COLO829 (cell line): ENCODE results near the gene GTF2F2.

Source experiments
- DNase-seq: peaks from one replicate; pipeline ENCODE4 v3.0.0; 2012; ENCODE audit warnings: low spot score

GTF2F2 gene

GRCh38 chr13:45122941-45123340, 2.6 kb downstream of the GTF2F2 start:
- no peak for DNase-seq

GRCh38 chr13:45132369-45133064, 12.2 kb downstream of the GTF2F2 start:
- no peak for DNase-seq

GRCh38 chr13:45133396-45134118, 13.2 kb downstream of the GTF2F2 start:
- no peak for DNase-seq

GRCh38 chr13:45136741-45137504, 16.6 kb downstream of the GTF2F2 start:
- no peak for DNase-seq

- DNase-seq: no peak
Measured at GRCh38 chr13:45137526-45137925, 17.2 kb downstream of the GTF2F2 start.

- DNase-seq: no peak
Measured at GRCh38 chr13:45138282-45138681, 18.0 kb downstream of the GTF2F2 start.

- DNase-seq: no peak
Measured at GRCh38 chr13:45141369-45141768, 21.1 kb downstream of the GTF2F2 start.

- DNase-seq: peak; percentile 93
Measured at GRCh38 chr13:45142440-45143345, 22.4 kb downstream of the GTF2F2 start.

GRCh38 chr13:45143346-45143751, 23.0 kb downstream of the GTF2F2 start:
- peak; percentile 46 for DNase-seq

GRCh38 chr13:45149964-45150363, 29.7 kb downstream of the GTF2F2 start:
- DNase-seq: peak; percentile 45

GRCh38 chr13:45156565-45157361, 36.5 kb downstream of the GTF2F2 start:
- DNase-seq: no peak

- no peak for DNase-seq
Measured at GRCh38 chr13:45162194-45162593, 41.9 kb downstream of the GTF2F2 start.

GRCh38 chr13:45162821-45163220, 42.5 kb downstream of the GTF2F2 start:
- no peak for DNase-seq

- DNase-seq: peak; percentile 69
Measured at GRCh38 chr13:45166858-45167257, 46.5 kb downstream of the GTF2F2 start.

- DNase-seq: no peak
Measured at GRCh38 chr13:45167611-45168554, 47.6 kb downstream of the GTF2F2 start.

- no peak for DNase-seq
Measured at GRCh38 chr13:45168555-45168930, 48.2 kb downstream of the GTF2F2 start.

- DNase-seq: no peak
Measured at GRCh38 chr13:45174478-45174877, 54.2 kb downstream of the GTF2F2 start.

- no peak for DNase-seq
Measured at GRCh38 chr13:45178349-45179162, 58.2 kb downstream of the GTF2F2 start.

- DNase-seq: no peak
Measured at GRCh38 chr13:45179428-45179827, 59.1 kb downstream of the GTF2F2 start.
